ENCODE results near the gene CBX5. TPM values are rescaled to one million over a fixed set of nuclear protein-coding genes. Genes with fewer than 3 reads are reported as not detected.

CBX5 gene
- polyA plus RNA-seq, 1 donor from 2014 or later, result 57.1 TPM

GRCh38 chr12:54210400-54210790 lies 69.5 kb downstream of the CBX5 start:
- Histone ChIP-seq H3K9me3 (ENCODE audit: low read length) (no peaks in the 10 kb centered on the region), H4K20me1 (ENCODE audit: insufficient read depth) (no peaks in the 10 kb centered on the region), H3K9me2 (ENCODE audit: insufficient read depth, low read length) (no peaks in the 10 kb centered on the region), H3K4me2 (ENCODE audit: low read length) (no peak overlapping the region), H3K27ac (ENCODE audit: low read length) (no peak overlapping the region), H3K79me2 (replicated peaks; ENCODE audit: insufficient read depth, low read length) (no peaks in the 10 kb centered on the region), H3F3A (ENCODE audit: insufficient read depth, low read length, poor library complexity, severe bottlenecking) (no peaks in the 10 kb centered on the region), H3K4me3 (ENCODE audit: low read length) (no peak overlapping the region), H2AFZ (ENCODE audit: low read depth, low read length) (no peak overlapping the region), H3K9ac (ENCODE audit: low read length) (no peak overlapping the region), H3K36me3 (ENCODE audit: insufficient read depth, low read length) (no peaks in the 10 kb centered on the region), H3K27me3 (ENCODE audit: insufficient read depth, low read depth, low read length) (peaks cover 34% of the 10 kb centered on the region)
- TF ChIP-seq EZH2 (IDR thresholded peaks at IDR 0.05; ENCODE audit: borderline replicate concordance, insufficient read depth, low read length, poor library complexity, severe bottlenecking), result no peak
- no peak for TF ChIP-seq POLR2AphosphoS5 (IDR thresholded peaks at IDR 0.05)
- TF ChIP-seq CTCF (IDR thresholded peaks at IDR 0.05; ENCODE audit: poor library complexity, severe bottlenecking), result no peak
- no peak for TF ChIP-seq RAD21 (conservative IDR thresholded peaks at IDR 0.05)
- TF ChIP-seq TAF1 (IDR thresholded peaks at IDR 0.05; ENCODE audit: low read depth), result no peak
- no peak for TF ChIP-seq SMC3 (conservative IDR thresholded peaks at IDR 0.05; ENCODE audit: poor library complexity)
- no peak for TF ChIP-seq MXI1 (conservative IDR thresholded peaks at IDR 0.05; ENCODE audit: poor library complexity, severe bottlenecking)
- TF ChIP-seq EP300 (conservative IDR thresholded peaks at IDR 0.05; ENCODE audit: poor library complexity, severe bottlenecking), result no peak
- TF ChIP-seq REST (IDR thresholded peaks at IDR 0.05; ENCODE audit: borderline replicate concordance), result no peak

- Histone ChIP-seq H3K27me3 (ENCODE audit: insufficient read depth, low read depth, low read length) (peaks cover 49% of the 10 kb centered on the region), H3K36me3 (ENCODE audit: insufficient read depth, low read length) (no peaks in the 10 kb centered on the region), H3K4me2 (ENCODE audit: low read length) (no peak overlapping the region), H2AFZ (ENCODE audit: low read depth, low read length) (no peak overlapping the region), H3K79me2 (replicated peaks; ENCODE audit: insufficient read depth, low read length) (no peaks in the 10 kb centered on the region), H3K9ac (ENCODE audit: low read length) (no peak overlapping the region), H3F3A (ENCODE audit: insufficient read depth, low read length, poor library complexity, severe bottlenecking) (no peaks in the 10 kb centered on the region), H3K27ac (ENCODE audit: low read length) (no peak overlapping the region), H4K20me1 (ENCODE audit: insufficient read depth) (no peaks in the 10 kb centered on the region), H3K9me3 (ENCODE audit: low read length) (no peaks in the 10 kb centered on the region), H3K4me3 (ENCODE audit: low read length) (no peak overlapping the region), H3K9me2 (ENCODE audit: insufficient read depth, low read length) (no peaks in the 10 kb centered on the region)
- TF ChIP-seq POLR2AphosphoS5 (IDR thresholded peaks at IDR 0.05), result no peak
- no peak for TF ChIP-seq EP300 (conservative IDR thresholded peaks at IDR 0.05; ENCODE audit: poor library complexity, severe bottlenecking)
- TF ChIP-seq REST (IDR thresholded peaks at IDR 0.05; ENCODE audit: borderline replicate concordance), result no peak
- TF ChIP-seq SMC3 (conservative IDR thresholded peaks at IDR 0.05; ENCODE audit: poor library complexity), result no peak
- no peak for TF ChIP-seq CTCF (IDR thresholded peaks at IDR 0.05; ENCODE audit: poor library complexity, severe bottlenecking)
- TF ChIP-seq RAD21 (conservative IDR thresholded peaks at IDR 0.05), result no peak
Measured at GRCh38 chr12:54208591-54208990, 71.3 kb downstream of the CBX5 start.

Measured in neural cell (in vitro differentiated cells).